ENCODE results near the gene ZNF678. TPM values are rescaled to one million over a fixed set of nuclear protein-coding genes. Genes with fewer than 3 reads are reported as not detected.

The ZNF678 gene
- polyA plus RNA-seq, 1 of the 3 experiments (the other 2 are of a cell fraction): 1.3 TPM

DNA sequence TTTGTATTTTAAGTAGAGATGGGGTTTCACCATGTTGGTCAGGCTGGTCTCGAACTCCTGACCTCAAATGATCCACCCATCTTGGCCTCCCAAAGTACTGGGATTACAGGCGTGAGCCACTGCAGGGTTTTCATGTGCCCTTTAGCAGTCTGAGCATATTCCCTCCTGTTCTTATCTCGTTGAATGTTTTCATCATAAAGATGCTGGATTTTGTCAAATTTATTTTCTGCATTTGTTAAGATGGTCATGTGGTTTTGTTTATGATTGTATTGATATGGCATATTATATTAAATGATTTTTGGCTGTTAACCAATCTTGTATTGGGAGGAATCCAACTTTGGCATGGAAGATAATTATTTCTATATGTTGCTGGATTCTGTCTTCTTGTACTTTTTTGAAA is 163.0 kb downstream of the ZNF678 start:
- H3K79me2 ChIP-seq (ENCODE audit: insufficient read depth): no peaks in the 10 kb centered on the region
- ChIA-PET CTCF (no interaction called here), POLR2A (no interaction called here)
- TF ChIP-seq FOSL2 (IDR thresholded peaks at IDR 0.05; ENCODE audit: borderline replicate concordance, low read depth): no peak
- no peak for TF ChIP-seq RXRA (IDR thresholded peaks at IDR 0.05; ENCODE audit: borderline replicate concordance, low read depth)
- TF ChIP-seq, protein P1, sequence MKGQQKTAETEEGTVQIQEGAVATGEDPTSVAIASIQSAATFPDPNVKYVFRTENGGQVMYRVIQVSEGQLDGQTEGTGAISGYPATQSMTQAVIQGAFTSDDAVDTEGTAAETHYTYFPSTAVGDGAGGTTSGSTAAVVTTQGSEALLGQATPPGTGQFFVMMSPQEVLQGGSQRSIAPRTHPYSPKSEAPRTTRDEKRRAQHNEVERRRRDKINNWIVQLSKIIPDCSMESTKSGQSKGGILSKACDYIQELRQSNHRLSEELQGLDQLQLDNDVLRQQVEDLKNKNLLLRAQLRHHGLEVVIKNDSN (IDR thresholded peaks at IDR 0.05; ENCODE audit: borderline replicate concordance, low read depth): no peak
- peak in 1 of 2 experiments; percentile 40; a peak in 1 of 4 replicates for TF ChIP-seq EP300 (IDR thresholded peaks at IDR 0.05; ENCODE audit: borderline replicate concordance in 1 of 2, low read depth in 1 of 2, low read length in 1 of 2)
- no peak for TF ChIP-seq EZH2phosphoT487 (IDR thresholded peaks at IDR 0.05; ENCODE audit: borderline replicate concordance, low read depth)
- TF ChIP-seq SIN3A (IDR thresholded peaks at IDR 0.05; ENCODE audit: borderline replicate concordance, low read depth, low read length): no peak
- TF ChIP-seq YY1 (IDR thresholded peaks at IDR 0.05; ENCODE audit: low read depth): no peak
- 0 out of 2 replicates have a peak, but pooled peaks have one; percentile 4 for TF ChIP-seq NFIC (IDR thresholded peaks at IDR 0.05; ENCODE audit: borderline replicate concordance)
- no peak for TF ChIP-seq JUND (IDR thresholded peaks at IDR 0.05)
- TF ChIP-seq SMC3 (IDR thresholded peaks at IDR 0.05; ENCODE audit: low read depth, low read length): no peak
- no peak for TF ChIP-seq FOXJ3 (CRISPR knock-in tag; IDR thresholded peaks at IDR 0.05)
- peak; percentile 79 for TF ChIP-seq GATA2 (CRISPR knock-in tag; IDR thresholded peaks at IDR 0.05)
- no peak for TF ChIP-seq TAF1 (IDR thresholded peaks at IDR 0.05; ENCODE audit: borderline replicate concordance, low read depth, low read length)
- TF ChIP-seq, protein P2, sequence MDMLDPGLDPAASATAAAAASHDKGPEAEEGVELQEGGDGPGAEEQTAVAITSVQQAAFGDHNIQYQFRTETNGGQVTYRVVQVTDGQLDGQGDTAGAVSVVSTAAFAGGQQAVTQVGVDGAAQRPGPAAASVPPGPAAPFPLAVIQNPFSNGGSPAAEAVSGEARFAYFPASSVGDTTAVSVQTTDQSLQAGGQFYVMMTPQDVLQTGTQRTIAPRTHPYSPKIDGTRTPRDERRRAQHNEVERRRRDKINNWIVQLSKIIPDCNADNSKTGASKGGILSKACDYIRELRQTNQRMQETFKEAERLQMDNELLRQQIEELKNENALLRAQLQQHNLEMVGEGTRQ (IDR thresholded peaks at IDR 0.05; ENCODE audit: borderline replicate concordance, low read depth, low read length): no peak
- TF ChIP-seq, protein P3, sequence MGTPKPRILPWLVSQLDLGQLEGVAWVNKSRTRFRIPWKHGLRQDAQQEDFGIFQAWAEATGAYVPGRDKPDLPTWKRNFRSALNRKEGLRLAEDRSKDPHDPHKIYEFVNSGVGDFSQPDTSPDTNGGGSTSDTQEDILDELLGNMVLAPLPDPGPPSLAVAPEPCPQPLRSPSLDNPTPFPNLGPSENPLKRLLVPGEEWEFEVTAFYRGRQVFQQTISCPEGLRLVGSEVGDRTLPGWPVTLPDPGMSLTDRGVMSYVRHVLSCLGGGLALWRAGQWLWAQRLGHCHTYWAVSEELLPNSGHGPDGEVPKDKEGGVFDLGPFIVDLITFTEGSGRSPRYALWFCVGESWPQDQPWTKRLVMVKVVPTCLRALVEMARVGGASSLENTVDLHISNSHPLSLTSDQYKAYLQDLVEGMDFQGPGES (IDR thresholded peaks at IDR 0.05; ENCODE audit: low read depth, low read length): no peak
- TF ChIP-seq FOXM1 (IDR thresholded peaks at IDR 0.05; ENCODE audit: low read depth): no peak
- TF ChIP-seq CHD2 (IDR thresholded peaks at IDR 0.05; ENCODE audit: low read length, partially characterized antibody): peak; percentile 44
- TF ChIP-seq TCF12 (IDR thresholded peaks at IDR 0.05): no peak
- TF ChIP-seq RAD21 (IDR thresholded peaks at IDR 0.05; ENCODE audit: low read length): no peak
- no peak for TF ChIP-seq TEAD4 (IDR thresholded peaks at IDR 0.05; ENCODE audit: borderline replicate concordance, insufficient read depth)
- no peak for TF ChIP-seq MEF2A (IDR thresholded peaks at IDR 0.05; ENCODE audit: borderline replicate concordance, low read depth)
- no peak for TF ChIP-seq MXI1 (IDR thresholded peaks at IDR 0.05; ENCODE audit: low read depth, low read length)
- TF ChIP-seq, protein P4, sequence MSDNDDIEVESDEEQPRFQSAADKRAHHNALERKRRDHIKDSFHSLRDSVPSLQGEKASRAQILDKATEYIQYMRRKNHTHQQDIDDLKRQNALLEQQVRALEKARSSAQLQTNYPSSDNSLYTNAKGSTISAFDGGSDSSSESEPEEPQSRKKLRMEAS (IDR thresholded peaks at IDR 0.05; ENCODE audit: low read depth): no peak
- TF ChIP-seq, protein P5, sequence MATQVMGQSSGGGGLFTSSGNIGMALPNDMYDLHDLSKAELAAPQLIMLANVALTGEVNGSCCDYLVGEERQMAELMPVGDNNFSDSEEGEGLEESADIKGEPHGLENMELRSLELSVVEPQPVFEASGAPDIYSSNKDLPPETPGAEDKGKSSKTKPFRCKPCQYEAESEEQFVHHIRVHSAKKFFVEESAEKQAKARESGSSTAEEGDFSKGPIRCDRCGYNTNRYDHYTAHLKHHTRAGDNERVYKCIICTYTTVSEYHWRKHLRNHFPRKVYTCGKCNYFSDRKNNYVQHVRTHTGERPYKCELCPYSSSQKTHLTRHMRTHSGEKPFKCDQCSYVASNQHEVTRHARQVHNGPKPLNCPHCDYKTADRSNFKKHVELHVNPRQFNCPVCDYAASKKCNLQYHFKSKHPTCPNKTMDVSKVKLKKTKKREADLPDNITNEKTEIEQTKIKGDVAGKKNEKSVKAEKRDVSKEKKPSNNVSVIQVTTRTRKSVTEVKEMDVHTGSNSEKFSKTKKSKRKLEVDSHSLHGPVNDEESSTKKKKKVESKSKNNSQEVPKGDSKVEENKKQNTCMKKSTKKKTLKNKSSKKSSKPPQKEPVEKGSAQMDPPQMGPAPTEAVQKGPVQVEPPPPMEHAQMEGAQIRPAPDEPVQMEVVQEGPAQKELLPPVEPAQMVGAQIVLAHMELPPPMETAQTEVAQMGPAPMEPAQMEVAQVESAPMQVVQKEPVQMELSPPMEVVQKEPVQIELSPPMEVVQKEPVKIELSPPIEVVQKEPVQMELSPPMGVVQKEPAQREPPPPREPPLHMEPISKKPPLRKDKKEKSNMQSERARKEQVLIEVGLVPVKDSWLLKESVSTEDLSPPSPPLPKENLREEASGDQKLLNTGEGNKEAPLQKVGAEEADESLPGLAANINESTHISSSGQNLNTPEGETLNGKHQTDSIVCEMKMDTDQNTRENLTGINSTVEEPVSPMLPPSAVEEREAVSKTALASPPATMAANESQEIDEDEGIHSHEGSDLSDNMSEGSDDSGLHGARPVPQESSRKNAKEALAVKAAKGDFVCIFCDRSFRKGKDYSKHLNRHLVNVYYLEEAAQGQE (IDR thresholded peaks at IDR 0.05; ENCODE audit: low read depth, low read length): no peak
- TF ChIP-seq POLR2AphosphoS5 (IDR thresholded peaks at IDR 0.05; ENCODE audit: low read depth, low read length): no peak
- TF ChIP-seq RCOR1 (IDR thresholded peaks at IDR 0.05; ENCODE audit: low read length): peak; percentile 48; the same call in 1 of the 2 replicates
- no peak overlapping the region for H3K4me2 ChIP-seq
- 19% methylated on average over 3 of the region's 3 CpGs for WGBS (ENCODE audit: low lambda C conversion rate)
- H3K4me1 ChIP-seq (ENCODE audit: control insufficient read depth in 1 of 2, insufficient read depth in 2 of 2, low read depth in 1 of 2, low read length in 1 of 2): peaks cover 6 to 22% of the 10 kb centered on the region in 2 experiments; a peak in 3 of 4 replicates
- H3K27ac ChIP-seq (ENCODE audit: low read depth in 2 of 2, low read length in 1 of 2): no peak overlapping the region
- H3K9ac ChIP-seq: no peak overlapping the region
- peaks cover 8% of the 10 kb centered on the region; the same call in 1 of the 2 replicates for H4K20me1 ChIP-seq (ENCODE audit: insufficient read depth)
- no peaks in the 10 kb centered on the region for H3F3A ChIP-seq (replicated peaks; ENCODE audit: insufficient read depth)
- H3K4me3 ChIP-seq (ENCODE audit: low read depth in 2 of 2, low read length in 1 of 2): no peak overlapping the region
- no peak overlapping the region for H2AFZ ChIP-seq (ENCODE audit: low read depth)
- peak; percentile 39 for DNase-seq
- peaks cover 4 to 6% of the 10 kb centered on the region in 2 experiments for H3K36me3 ChIP-seq (replicated peaks in 1 of 2; ENCODE audit: control insufficient read depth in 1 of 2, insufficient read depth in 2 of 2, low read length in 1 of 2)
- H3K9me3 ChIP-seq: no peaks in the 10 kb centered on the region
- H3K27me3 ChIP-seq (ENCODE audit: insufficient read depth): no peaks in the 10 kb centered on the region
- no peaks in the 10 kb centered on the region for H3K9me2 ChIP-seq

Data from SK-N-SH (cell line).